Hepatocyte (in vitro differentiated cells): ENCODE measurements around the gene DCTN1.

Source experiments
- EZH2 ChIP-seq: fragments of 200-600 bp; sonication (generic); IDR thresholded peaks from 2 replicates; pipeline ENCODE4 v1.6.1; 2016; ENCODE audit warnings: antibody characterized with exemption, mild to moderate bottlenecking, borderline replicate concordance
- EZH2phosphoT487 ChIP-seq: fragments of 200-600 bp; sonication (generic); IDR thresholded peaks from one replicate; pipeline ENCODE4 v1.6.1; 2018; ENCODE audit warnings: antibody characterized with exemption, mild to moderate bottlenecking, low read depth, moderate library complexity; ENCODE audit not compliant: unreplicated experiment, severe bottlenecking

GRCh38 chr2:74325815-74326214 lies 54.3 kb downstream of the DCTN1 start:
- TF ChIP-seq EZH2 (no peak), EZH2phosphoT487 (no peak)
